HEK293 (cell line): ENCODE results near the gene PHF3.

Experiments
- CTCF ChIA-PET: fragments of 350-600 bp; formaldehyde crosslinking; extraction: SDS; loops from one replicate; lab custom pipeline; 2021; ENCODE audit warnings: antibody characterized with exemption; lab: Yijun Ruan, JAX
- POLR2A ChIA-PET: fragments of 300-600 bp; formaldehyde crosslinking; extraction: SDS; loops from one replicate; lab custom pipeline; 2020; ENCODE audit warnings: antibody characterized with exemption, inconsistent platforms; lab: Yijun Ruan, JAX
- H3K27ac ChIP-seq: fragments of 200-500 bp; sonication (Bioruptor generic); 2 replicates; pipeline ENCODE4 v1.5.1; 2014; ENCODE audit warnings: low read depth, low read length, control low read depth, inconsistent platforms; ENCODE audit errors: extremely low read depth
- H3K36me3 ChIP-seq, 2 experiments: fragments of 200-500 bp in 1 of 2; sonication (Bioruptor generic) in 1 of 2; 1 replicate in 1 of 2; 2 replicates in 1 of 2; pipeline ENCODE4 v1.5.1; 2014 to 2017; ENCODE audit warnings: inconsistent platforms in 2 of 2, low read length in 2 of 2; ENCODE audit not compliant: control insufficient read depth in 2 of 2, insufficient read depth in 1 of 2
- H3K4me1 ChIP-seq: fragments of 200-500 bp; sonication (Bioruptor generic); 2 replicates; pipeline ENCODE4 v1.5.1; 2014; ENCODE audit warnings: mild to moderate bottlenecking, low read length, inconsistent platforms; ENCODE audit not compliant: control insufficient read depth, insufficient read depth
- H3K4me3 ChIP-seq: 2 replicates; pipeline ENCODE4 v1.5.1; 2011; ENCODE audit warnings: low read depth, mild to moderate bottlenecking, control low read depth, low read length, moderate library complexity
- H3K9me3 ChIP-seq: fragments of 200-500 bp; sonication (Bioruptor generic); 2 replicates; pipeline ENCODE4 v1.5.1; 2014; ENCODE audit warnings: low read depth, low read length, inconsistent platforms; ENCODE audit not compliant: control insufficient read depth, insufficient read depth
- HIC1 ChIP-seq: fragments of 450-650 bp; formaldehyde crosslinking; IDR thresholded peaks from 2 replicates; pipeline ENCODE4 v1.5.1; 2016; ENCODE audit warnings: missing biosample characterization, missing genetic modification characterization
- IKZF3 ChIP-seq: fragments of 450-650 bp; IDR thresholded peaks from 2 replicates; pipeline ENCODE4 v1.5.0; 2018; ENCODE audit warnings: missing biosample characterization, mild to moderate bottlenecking, missing genetic modification characterization, moderate library complexity
- REST ChIP-seq: fragments of 450-650 bp; formaldehyde crosslinking; IDR thresholded peaks from 2 replicates; pipeline ENCODE4 v1.5.1; 2016; ENCODE audit warnings: missing biosample characterization, missing genetic modification characterization
- ZBTB11 ChIP-seq: fragments of 450-650 bp; formaldehyde crosslinking; conservative IDR thresholded peaks from 2 replicates; pipeline ENCODE4 v1.5.1; 2016; ENCODE audit warnings: low read depth, missing biosample characterization, missing genetic modification characterization
- ZBTB17 ChIP-seq: fragments of 450-650 bp; formaldehyde crosslinking; IDR thresholded peaks from 2 replicates; pipeline ENCODE4 v1.5.1; 2016; ENCODE audit warnings: missing biosample characterization, missing genetic modification characterization
- ZIC2 ChIP-seq: fragments of 450-650 bp; formaldehyde crosslinking; IDR thresholded peaks from 2 replicates; pipeline ENCODE4 v1.5.1; 2016; ENCODE audit warnings: missing biosample characterization, missing genetic modification characterization
- ZNF274 ChIP-seq, 2 experiments: fragments of 200-500 bp in 1 of 2; fragments of 450-650 bp in 1 of 2; sonication (Bioruptor generic) in 1 of 2; formaldehyde crosslinking in 1 of 2; IDR thresholded peaks; 2 replicates each; pipeline versions ENCODE4 v1.5.1 to v1.6.1; 2014 to 2016; ENCODE audit warnings: borderline replicate concordance in 1 of 2, inconsistent platforms in 1 of 2, low read length in 1 of 2, missing biosample characterization in 1 of 2, missing genetic modification characterization in 1 of 2
- ZNF513 ChIP-seq: fragments of 450-650 bp; IDR thresholded peaks from 2 replicates; pipeline ENCODE4 v1.5.1; 2018; ENCODE audit warnings: missing biosample characterization, missing genetic modification characterization
- ZNF654 ChIP-seq: fragments of 450-650 bp; formaldehyde crosslinking; IDR thresholded peaks from 2 replicates; pipeline ENCODE4 v1.5.1; 2016; ENCODE audit warnings: low read depth, missing biosample characterization, missing genetic modification characterization
- ZNF830 ChIP-seq: fragments of 450-650 bp; IDR thresholded peaks from 2 replicates; pipeline ENCODE4 v1.5.0; 2018; ENCODE audit warnings: missing biosample characterization, missing genetic modification characterization, low read depth, mild to moderate bottlenecking, moderate library complexity

Gene PHF3

GRCh38 chr6:63592886-63593285, 42.7 kb upstream of the PHF3 start (continued):
- TF ChIP-seq ZNF274 (IDR thresholded peaks at IDR 0.05; ENCODE audit: low read length) (no peak), ZNF274 (tag by site-specific recombination; IDR thresholded peaks at IDR 0.05; ENCODE audit: borderline replicate concordance) (no peak), HIC1 (no peak), ZNF830 (tag by site-specific recombination) (no peak), ZIC2 (tag by site-specific recombination) (no peak)

GRCh38 chr6:63597141-63598048, 38.2 kb upstream of the PHF3 start:
- H3K27ac ChIP-seq: no peak overlapping the region; the same call in 1 of the 2 replicates
- TF ChIP-seq IKZF3 (tag by site-specific recombination) (no peak), ZNF654 (no peak), REST (no peak), ZBTB17 (peak; percentile 94), ZBTB11 (tag by site-specific recombination) (0 out of 2 replicates have a peak, but pooled peaks have one; percentile 21), ZNF513 (tag by site-specific recombination) (no peak)
- TF ChIP-seq, all 188 proteins: peak for 2
- H3K36me3 ChIP-seq: no peaks in the 10 kb centered on the region
- H3K4me1 ChIP-seq: no peaks in the 10 kb centered on the region
- no peaks in the 10 kb centered on the region for H3K9me3 ChIP-seq
- ChIA-PET CTCF (interaction anchor here (0.7 to 4.9 kb wide), 21 partner anchors 9 to 702 kb away, joined by 3 to 56 read pairs (median 10); no protein-coding TSS in a partner anchor), POLR2A (interaction anchor here (0.7 to 2.5 kb wide), 5 partner anchors 16 to 205 kb away, joined by 3 to 18 read pairs (median 5); partner anchors contain the start of gene PHF3)
- H3K4me3 ChIP-seq: peak overlapping the region; percentile 60
